HepG2 (cell line): ENCODE measurements around the gene HAPLN3. TPM values are rescaled to one million over a fixed set of nuclear protein-coding genes. Genes with fewer than 3 reads are reported as not detected.

ENCODE experiments used
- ATAC-seq: fragments of 200-7000 bp; cut with Tn5 transposase; 3 replicates; pipeline ENCODE4 v1.9.1; 2020; ENCODE audit warnings: mild to moderate bottlenecking, moderate library complexity
- BruUV-seq: library from RNA; stranded (reverse); fragments of 400-500 nt; replicated peaks from 2 replicates; lab custom pipeline; 2021; lab: Mats Ljungman, UMichigan
- CTCF ChIA-PET: fragments of 300-600 bp; formaldehyde crosslinking; extraction: SDS; loops from one replicate; lab custom pipeline; 2021; ENCODE audit warnings: low total read pairs, inconsistent platforms, low intra/inter-chr PET ratio; lab: Yijun Ruan, JAX
- POLR2A ChIA-PET: fragments of 350-600 bp; sonication (Branson Sonifier 250); formaldehyde crosslinking; loops from one replicate; lab custom pipeline; 2020; ENCODE audit warnings: antibody characterized with exemption, inconsistent platforms; lab: Yijun Ruan, JAX
- DNase-seq: peaks from one replicate; pipeline ENCODE4 v3.0.0-alpha.2; 2015; ENCODE audit warnings: low spot score
- FAIRE-seq: peaks from 3 replicates; lab custom pipeline; 2011; peaks lifted over from hg19 to GRCh38; lab: Jason Lieb, UNC
- H2AFZ ChIP-seq: one replicate; pipeline ENCODE4 v1.6.1; 2011; ENCODE audit warnings: low read length, inconsistent platforms
- H3K27ac ChIP-seq: fragments of 300-600 bp; 3 replicates; pipeline ENCODE4 v1.8.0; 2011; ENCODE audit warnings: mixed run types, mild to moderate bottlenecking, mixed read lengths, low read length, inconsistent platforms; ENCODE audit not compliant: insufficient read depth; ENCODE audit errors: extremely low read length
- H3K27me3 ChIP-seq, 2 experiments: fragments of 200-600 bp in 1 of 2; 2 replicates in 1 of 2; 3 replicates in 1 of 2; pipeline versions ENCODE4 v1.6.0 to v1.8.0; 2011; ENCODE audit warnings: low read length in 2 of 2, mild to moderate bottlenecking in 2 of 2, moderate library complexity in 2 of 2, inconsistent platforms in 1 of 2; ENCODE audit not compliant: insufficient read depth in 2 of 2, control insufficient read depth in 1 of 2
- H3K36me3 ChIP-seq, 2 experiments: fragments of 200-600 bp in 1 of 2; replicated peaks in 1 of 2; 2 replicates in 1 of 2; 3 replicates in 1 of 2; pipeline versions ENCODE4 v1.5.1 to v1.8.0; 2011; ENCODE audit warnings: low read length in 2 of 2, inconsistent platforms in 1 of 2; ENCODE audit not compliant: insufficient read depth in 2 of 2, control insufficient read depth in 1 of 2
- H3K4me1 ChIP-seq: 2 replicates; pipeline ENCODE4 v1.5.1; 2012; ENCODE audit warnings: low read length, inconsistent platforms; ENCODE audit not compliant: insufficient read depth
- H3K4me2 ChIP-seq: 2 replicates; pipeline ENCODE4 v1.6.0; 2011; ENCODE audit warnings: low read depth, low read length, inconsistent platforms
- H3K4me3 ChIP-seq, 3 experiments: fragments of 200-600 bp in 1 of 3; sonication (generic), shearing (Covaris generic) in 1 of 3; replicated peaks in 1 of 3; 2 replicates each; pipeline ENCODE4 v1.5.1; 2011 to 2016; ENCODE audit warnings: low read length in 3 of 3, inconsistent platforms in 2 of 3, low read depth in 2 of 3, mild to moderate bottlenecking in 2 of 3, control low read depth in 1 of 3, mixed read lengths in 1 of 3; ENCODE audit not compliant: insufficient read depth in 1 of 3
- H3K79me2 ChIP-seq: one replicate; pipeline ENCODE4 v1.6.1; 2011; ENCODE audit warnings: low read length, inconsistent platforms; ENCODE audit not compliant: insufficient read depth
- H3K9ac ChIP-seq: 2 replicates; pipeline ENCODE4 v1.6.0; 2011; ENCODE audit warnings: mild to moderate bottlenecking, low read depth, low read length, inconsistent platforms; ENCODE audit not compliant: insufficient read depth
- H3K9me3 ChIP-seq: 2 replicates; pipeline ENCODE4 v1.5.1; 2012; ENCODE audit warnings: mild to moderate bottlenecking, low read length
- H4K20me1 ChIP-seq: 2 replicates; pipeline ENCODE4 v1.6.0; 2011; ENCODE audit warnings: inconsistent platforms, mild to moderate bottlenecking, low read length, moderate library complexity; ENCODE audit not compliant: insufficient read depth
- CC2D1A ChIP-seq: sonication (generic); formaldehyde crosslinking; IDR thresholded peaks from 2 replicates; pipeline ENCODE4 v1.8.1; 2023; ENCODE audit warnings: mild to moderate bottlenecking, missing genetic modification reagents
- CTCF ChIP-seq: sonication (generic); formaldehyde crosslinking; IDR thresholded peaks from 2 replicates; pipeline ENCODE4 v1.5.0; 2020; ENCODE audit warnings: mild to moderate bottlenecking, missing genetic modification reagents, moderate library complexity
- HDAC6 ChIP-seq: fragments of 200-600 bp; sonication (generic); IDR thresholded peaks from 2 replicates; pipeline ENCODE4 v1.7.0; 2017; ENCODE audit warnings: mild to moderate bottlenecking, antibody characterized with exemption, low read length, low read depth
- MLLT10 ChIP-seq: sonication (generic); formaldehyde crosslinking; IDR thresholded peaks from 2 replicates; pipeline ENCODE4 v1.4.0; 2020; ENCODE audit warnings: missing genetic modification reagents
- NFRKB ChIP-seq: fragments of 450-650 bp; IDR thresholded peaks from 2 replicates; pipeline ENCODE4 v1.6.1; 2017
- SMC3 ChIP-seq: IDR thresholded peaks from 2 replicates; pipeline ENCODE4 v1.6.1; 2011; ENCODE audit warnings: low read length, improper control_type of control experiment
- SRSF1 ChIP-seq: fragments of 200-400 bp; formaldehyde crosslinking; optimal IDR thresholded peaks from 2 replicates; pipeline ENCODE3; 2017; ENCODE audit warnings: mild to moderate bottlenecking, low read depth, low read length, moderate library complexity
- TRIM24 ChIP-seq: sonication (generic); formaldehyde crosslinking; IDR thresholded peaks from 2 replicates; pipeline ENCODE4 v1.8.0; 2022; ENCODE audit warnings: mild to moderate bottlenecking, missing genetic modification reagents
- ZNF431 ChIP-seq: sonication (generic); formaldehyde crosslinking; IDR thresholded peaks from 2 replicates; pipeline ENCODE4 v1.9.0; 2022; ENCODE audit warnings: missing genetic modification reagents, low read depth, mild to moderate bottlenecking, borderline replicate concordance
- ZNF629 ChIP-seq: sonication (generic); formaldehyde crosslinking; conservative IDR thresholded peaks from 2 replicates; pipeline ENCODE4 v1.5.0; 2020; ENCODE audit warnings: missing genetic modification reagents
- ZNF687 ChIP-seq: sonication (generic); formaldehyde crosslinking; IDR thresholded peaks from 2 replicates; pipeline ENCODE4 v1.5.1; 2020; ENCODE audit warnings: mild to moderate bottlenecking, missing genetic modification reagents, moderate library complexity
- ZNF768 ChIP-seq: sonication (generic); formaldehyde crosslinking; IDR thresholded peaks from 2 replicates; pipeline ENCODE4 v1.4.0; 2020; ENCODE audit warnings: missing genetic modification reagents
- ZNF879 ChIP-seq: sonication (generic); formaldehyde crosslinking; IDR thresholded peaks from 2 replicates; pipeline ENCODE4 v1.8.1; 2023; ENCODE audit warnings: missing genetic modification reagents
- WGBS: methylation state at CpG from one replicate; pipeline ENCODE4 v1.1.6; 2017; ENCODE audit warnings: low lambda C conversion rate; 5-methylcytosine and 5-hydroxymethylcytosine counted together
- in situ Hi-C: cut with HindIII; loops from 2 replicates; pipeline ENCODE4 v1.10.0; 2017; ENCODE audit warnings: low pct_unique_long_range_greater_than_20kb; ENCODE audit not compliant: extremely low pct_ligation_motif_present
- intact Hi-C: fragments of 100-400 bp; cut with micrococcal nuclease; formaldehyde crosslinking; loops from one replicate; pipeline ENCODE4 v1.10.0; 2022; ENCODE audit not compliant: unreplicated experiment
- polyA plus RNA-seq, 8 experiments: library from polyadenylated mRNA; depleted of rRNA in 3 of 8; stranded (reverse) in 7 of 8; unstranded in 1 of 8; fragments of >200 nt; fragmentation: Illumina TruSeq in 4 of 8; extraction: Trizol in 4 of 8; gene quantifications; 2 replicates each; pipeline versions ENCODE4 v1.2.1 to v1.2.3, GENCODE V29; 2011 to 2016; ENCODE audit warnings: low read depth in 4 of 8, missing spikeins in 1 of 8, mixed read lengths in 1 of 8; ENCODE audit not compliant: insufficient read depth in 1 of 8
- total RNA-seq, 5 experiments: library from RNA; depleted of rRNA; stranded (reverse); fragments of >200 nt; fragmentation: Illumina TruSeq; extraction: Trizol; gene quantifications; 2 replicates each; pipeline ENCODE4 v1.2.3, GENCODE V29; 2016; ENCODE audit warnings: low read depth in 1 of 5

The HAPLN3 gene
- total and polyA plus RNA-seq, 2 of the 13 experiments (the other 11 are each of a cell fraction or from before 2014, with no cell fraction given), result 0.09 TPM; not detected in 1

GRCh38 chr15:88880944-88881740, 14.2 kb downstream of the HAPLN3 start:
- ChIA-PET POLR2A (no interaction called here), CTCF (no interaction called here)
- Histone ChIP-seq H3K4me1 (no peaks in the 10 kb centered on the region), H3K79me2 (no peaks in the 10 kb centered on the region), H3K9ac (no peak overlapping the region), H3K27ac (no peak overlapping the region), H3K9me3 (no peaks in the 10 kb centered on the region), H2AFZ (no peak overlapping the region), H3K4me2 (no peak overlapping the region), H3K4me3 (no peak overlapping the region), H3K27me3 (peaks cover 7 to 23% of the 10 kb centered on the region in 2 experiments; a peak in 4 of 5 replicates)
- intact Hi-C loops (no loop called here), in situ Hi-C loops (no loop called here)
- no TSS peak for BruUV-seq
- FAIRE-seq (no peak), ATAC-seq (no peak)
- 51% methylated on average over 20 of the region's 31 CpGs for WGBS
- TF ChIP-seq MLLT10 (CRISPR knock-in tag) (no peak), ZNF629 (CRISPR knock-in tag) (peak; percentile 43; the same call in 1 of the 2 replicates), CC2D1A (CRISPR knock-in tag) (no peak), ZNF768 (CRISPR knock-in tag) (peak; percentile 39; the same call in 1 of the 2 replicates), NFRKB (no peak), ZNF879 (no peak), TRIM24 (CRISPR knock-in tag) (no peak), HDAC6 (no peak)
- TF ChIP-seq, all 625 proteins: peak for 2
- Histone ChIP-seq H3K36me3 (no peaks in the 10 kb centered on the region), H4K20me1 (no peaks in the 10 kb centered on the region)
- no peak for DNase-seq

- no TSS peak for BruUV-seq
- FAIRE-seq, result peak; percentile 60
- DNase-seq, result peak; percentile 37
- Histone ChIP-seq H3K36me3 (no peaks in the 10 kb centered on the region), H3K79me2 (no peaks in the 10 kb centered on the region), H3K9ac (no peak overlapping the region), H4K20me1 (no peaks in the 10 kb centered on the region), H2AFZ (no peak overlapping the region), H3K4me3 (no peak overlapping the region), H3K27ac (no peak overlapping the region), H3K4me1 (no peaks in the 10 kb centered on the region), H3K27me3 (peaks cover 13 to 42% of the 10 kb centered on the region in 2 experiments), H3K9me3 (no peaks in the 10 kb centered on the region), H3K4me2 (no peak overlapping the region)
- POLR2A ChIA-PET, result no interaction called here
- CTCF ChIA-PET, result interaction anchor here (1.5 kb wide), 1 partner anchor 139 kb away, joined by 7 read pairs; no protein-coding TSS in a partner anchor
- peak; percentile 97 for ATAC-seq
- in situ Hi-C loops, result no loop called here
- intact Hi-C loops, result no loop called here
- 14% methylated on average over 1 of the region's 18 CpGs for WGBS
- peak; percentile 53 for TF ChIP-seq SRSF1
- peak; percentile 80 for TF ChIP-seq CTCF
- peak; percentile 31; the same call in 1 of the 2 replicates for TF ChIP-seq SMC3
- peak; percentile 20; the same call in 1 of the 2 replicates for TF ChIP-seq ZNF687 (CRISPR knock-in tag)
- TF ChIP-seq ZNF431 (CRISPR knock-in tag), result no peak
Observed at GRCh38 chr15:88878720-88879184, 16.6 kb downstream of the HAPLN3 start.
